ENCODE results near the gene RNF113B. TPM values are rescaled to one million over a fixed set of nuclear protein-coding genes. Genes with fewer than 3 reads are reported as not detected.
A peak's percentile ranks its signal among the peaks of the same experiment; 100 is the strongest.

Gene RNF113B
- total RNA-seq, 1 donor from 2014 or later = not detected

DNA sequence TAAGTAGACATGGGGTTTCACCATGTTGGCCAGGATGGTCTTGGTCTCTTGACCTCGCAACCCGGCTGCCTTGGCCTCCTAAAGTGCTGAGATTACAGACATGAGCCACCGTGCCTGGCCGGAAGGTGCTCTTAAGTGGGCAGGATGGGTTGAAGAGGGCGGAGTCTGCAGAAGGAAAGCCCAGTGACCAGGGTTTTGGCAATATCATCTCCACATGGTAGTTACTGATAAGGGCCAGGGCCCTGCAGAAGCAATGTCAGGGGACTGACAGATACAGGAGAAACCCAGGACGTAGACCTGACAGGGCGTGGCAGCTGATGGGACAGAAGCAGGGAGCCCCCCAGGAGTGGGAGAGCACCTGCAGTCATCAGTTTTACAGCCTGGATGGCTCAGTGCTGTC, 45.7 kb upstream of the RNF113B start:
- TF ChIP-seq, protein P1, sequence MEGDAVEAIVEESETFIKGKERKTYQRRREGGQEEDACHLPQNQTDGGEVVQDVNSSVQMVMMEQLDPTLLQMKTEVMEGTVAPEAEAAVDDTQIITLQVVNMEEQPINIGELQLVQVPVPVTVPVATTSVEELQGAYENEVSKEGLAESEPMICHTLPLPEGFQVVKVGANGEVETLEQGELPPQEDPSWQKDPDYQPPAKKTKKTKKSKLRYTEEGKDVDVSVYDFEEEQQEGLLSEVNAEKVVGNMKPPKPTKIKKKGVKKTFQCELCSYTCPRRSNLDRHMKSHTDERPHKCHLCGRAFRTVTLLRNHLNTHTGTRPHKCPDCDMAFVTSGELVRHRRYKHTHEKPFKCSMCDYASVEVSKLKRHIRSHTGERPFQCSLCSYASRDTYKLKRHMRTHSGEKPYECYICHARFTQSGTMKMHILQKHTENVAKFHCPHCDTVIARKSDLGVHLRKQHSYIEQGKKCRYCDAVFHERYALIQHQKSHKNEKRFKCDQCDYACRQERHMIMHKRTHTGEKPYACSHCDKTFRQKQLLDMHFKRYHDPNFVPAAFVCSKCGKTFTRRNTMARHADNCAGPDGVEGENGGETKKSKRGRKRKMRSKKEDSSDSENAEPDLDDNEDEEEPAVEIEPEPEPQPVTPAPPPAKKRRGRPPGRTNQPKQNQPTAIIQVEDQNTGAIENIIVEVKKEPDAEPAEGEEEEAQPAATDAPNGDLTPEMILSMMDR (IDR thresholded peaks at IDR 0.05; ENCODE audit: borderline replicate concordance) = no peak
- H3K36me3 ChIP-seq = no peaks in the 10 kb centered on the region
- H3K4me3 ChIP-seq = no peak overlapping the region
- no peak for DNase-seq
- H3K9me3 ChIP-seq (replicated peaks) = peaks cover 1% of the 10 kb centered on the region
- intact Hi-C loops (cut with micrococcal nuclease) = no loop called here
- H3K27ac ChIP-seq (replicated peaks) = no peak overlapping the region
- peaks cover 17% of the 10 kb centered on the region for H3K4me1 ChIP-seq
- no peaks in the 10 kb centered on the region for H3K27me3 ChIP-seq (ENCODE audit: low read depth)

DNA sequence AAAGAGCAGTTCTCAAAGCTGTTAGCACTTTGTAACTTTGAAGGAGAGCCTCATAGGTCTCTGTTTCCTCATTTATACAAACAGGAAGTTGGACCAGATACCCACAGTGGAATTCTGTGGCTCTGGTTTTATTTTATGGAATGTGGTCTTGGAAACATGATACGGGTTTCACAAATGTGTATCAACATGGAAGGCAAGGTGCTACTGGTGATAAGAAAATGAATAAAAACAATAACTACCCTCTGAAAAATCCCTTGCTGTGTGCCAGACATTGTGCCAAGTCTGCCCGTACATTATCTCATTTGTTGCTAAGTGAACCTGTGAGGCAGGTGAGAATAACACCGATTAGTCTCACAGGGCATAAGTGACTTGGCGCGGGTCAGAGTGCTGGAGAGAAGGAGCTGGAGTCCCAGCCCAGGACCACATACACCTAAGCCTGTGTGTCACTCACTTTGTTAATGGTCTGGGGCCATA, 45.0 kb upstream of the RNF113B start:
- no peaks in the 10 kb centered on the region for H3K9me3 ChIP-seq (replicated peaks)
- H3K4me1 ChIP-seq = peaks cover 18% of the 10 kb centered on the region
- no peaks in the 10 kb centered on the region for H3K36me3 ChIP-seq
- TF ChIP-seq, protein P1 (IDR thresholded peaks at IDR 0.05; ENCODE audit: borderline replicate concordance) = no peak
- no peak for DNase-seq
- no peaks in the 10 kb centered on the region for H3K27me3 ChIP-seq (ENCODE audit: low read depth)
- intact Hi-C loops (cut with micrococcal nuclease) = no loop called here
- H3K27ac ChIP-seq (replicated peaks) = no peak overlapping the region
- no peak overlapping the region for H3K4me3 ChIP-seq

DNA sequence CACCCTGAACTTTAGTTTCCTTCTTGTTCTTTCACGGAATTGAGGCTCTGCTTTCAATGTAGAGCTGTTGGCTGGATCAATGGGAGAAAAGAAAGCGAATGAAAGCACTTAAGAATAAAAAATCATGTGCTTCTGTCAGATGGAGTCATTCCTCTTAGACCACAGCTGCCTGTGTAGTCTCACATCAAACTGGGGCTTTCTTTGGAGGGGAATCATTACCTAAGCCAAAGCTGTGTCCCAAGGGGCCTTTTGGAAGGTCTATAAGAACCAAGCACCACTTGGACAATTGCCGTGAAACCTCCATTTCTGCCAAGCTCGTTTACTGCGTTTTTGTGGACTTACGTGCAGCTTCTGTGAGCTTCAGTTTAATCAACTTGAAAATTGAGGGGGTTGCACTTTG, 44.2 kb upstream of the RNF113B start:
- Histone ChIP-seq H3K4me1 (peaks cover 27% of the 10 kb centered on the region), H3K27me3 (ENCODE audit: low read depth) (no peaks in the 10 kb centered on the region), H3K36me3 (no peaks in the 10 kb centered on the region), H3K4me3 (no peak overlapping the region), H3K27ac (replicated peaks) (no peak overlapping the region), H3K9me3 (replicated peaks) (no peaks in the 10 kb centered on the region)
- DNase-seq = no peak
- intact Hi-C loops (cut with micrococcal nuclease) = no loop called here
- TF ChIP-seq, protein P1 (IDR thresholded peaks at IDR 0.05; ENCODE audit: borderline replicate concordance) = no peak

DNA sequence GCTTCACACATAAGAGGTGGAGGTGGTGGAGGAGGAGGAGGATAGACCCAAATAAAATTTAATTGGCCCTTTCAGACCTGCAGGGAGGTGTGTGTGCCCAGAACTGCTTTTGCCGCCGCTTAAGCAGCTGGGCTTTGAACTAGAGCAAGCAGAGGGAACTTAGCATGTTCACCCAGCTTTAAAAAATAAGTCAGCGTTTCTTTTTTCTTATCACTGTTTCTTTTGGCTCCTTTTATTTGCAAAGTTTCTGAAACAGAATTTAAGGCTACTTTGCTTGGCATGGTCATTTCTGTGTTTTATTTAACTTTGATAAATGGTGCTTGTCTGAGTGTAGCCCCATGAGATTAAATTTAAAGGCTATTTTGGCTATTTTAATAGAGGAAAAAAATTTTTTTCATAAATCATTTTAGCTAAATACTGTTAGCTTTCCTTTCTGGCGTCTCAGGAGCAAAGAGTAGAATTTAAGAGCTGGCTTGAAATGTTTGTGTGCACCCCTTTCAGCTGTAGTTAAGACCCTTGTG, 43.3 kb upstream of the RNF113B start:
- intact Hi-C loops (cut with micrococcal nuclease) = no loop called here
- Histone ChIP-seq H3K27ac (replicated peaks) (peak overlapping the region; percentile 32), H3K36me3 (no peaks in the 10 kb centered on the region), H3K27me3 (ENCODE audit: low read depth) (no peaks in the 10 kb centered on the region), H3K9me3 (replicated peaks) (no peaks in the 10 kb centered on the region), H3K4me3 (no peak overlapping the region), H3K4me1 (peaks cover 31% of the 10 kb centered on the region)
- no peak for DNase-seq
- TF ChIP-seq, protein P1 (IDR thresholded peaks at IDR 0.05; ENCODE audit: borderline replicate concordance) = no peak

DNA sequence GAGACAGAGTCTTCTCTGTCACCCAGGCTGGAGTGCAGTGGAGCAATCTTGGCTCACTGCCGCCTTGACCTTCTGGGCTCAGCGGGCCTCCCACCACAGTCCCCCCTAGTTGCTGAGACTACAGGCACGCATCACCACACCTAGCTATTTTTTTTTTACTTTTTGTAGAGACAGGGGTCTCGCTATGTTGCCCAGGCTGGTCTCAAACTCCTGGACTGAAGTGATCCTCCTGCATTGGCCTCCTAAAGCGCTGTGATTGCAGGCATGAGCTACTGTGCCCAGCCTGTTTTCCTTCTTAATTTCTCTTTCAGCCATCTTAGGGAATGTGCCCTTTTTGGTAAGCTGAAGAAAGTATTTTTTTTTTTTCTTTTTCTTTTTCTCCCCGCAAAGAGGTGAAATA, 42.6 kb upstream of the RNF113B start:
- TF ChIP-seq, protein P1 (IDR thresholded peaks at IDR 0.05; ENCODE audit: borderline replicate concordance) = no peak
- peaks cover 33% of the 10 kb centered on the region for H3K4me1 ChIP-seq
- no peak for DNase-seq
- H3K36me3 ChIP-seq = no peaks in the 10 kb centered on the region
- no peaks in the 10 kb centered on the region for H3K9me3 ChIP-seq (replicated peaks)
- peak overlapping the region; percentile 32 for H3K27ac ChIP-seq (replicated peaks)
- no peaks in the 10 kb centered on the region for H3K27me3 ChIP-seq (ENCODE audit: low read depth)
- intact Hi-C loops (cut with micrococcal nuclease) = no loop called here
- no peak overlapping the region for H3K4me3 ChIP-seq

All from left ventricle myocardium inferior (tissue), 1 donor.